Measurements from ENCODE around the gene DUSP9.

DUSP9 gene

GRCh38 chrX:153614818-153615217 lies 32.2 kb upstream of the DUSP9 start:
- DNase-seq, result no peak
- H2AFZ ChIP-seq (ENCODE audit: low read depth, low read length), result no peak overlapping the region
- no peaks in the 10 kb centered on the region for H3K79me2 ChIP-seq (ENCODE audit: insufficient read depth, low read length)
- no peak overlapping the region for H3K4me2 ChIP-seq (ENCODE audit: insufficient read depth, low read length)
- no peak overlapping the region for H3K4me3 ChIP-seq (ENCODE audit: low read depth in 1 of 2, low read length in 2 of 2)
- no peaks in the 10 kb centered on the region for H3K4me1 ChIP-seq (ENCODE audit: insufficient read depth, low read length)
- no peak for ATAC-seq (ENCODE audit: insufficient read depth, low read depth)
- no peak overlapping the region for H3K27ac ChIP-seq (ENCODE audit: low read length)
- TF ChIP-seq EZH2 (IDR thresholded peaks at IDR 0.05; ENCODE audit: borderline replicate concordance, low read depth, low read length, severe bottlenecking), result no peak
- no peaks in the 10 kb centered on the region for H4K20me1 ChIP-seq (ENCODE audit: insufficient read depth, low read length)
- no peaks in the 10 kb centered on the region for H3K27me3 ChIP-seq (ENCODE audit: insufficient read depth, low read length, poor library complexity)
- no peaks in the 10 kb centered on the region for H3K9me3 ChIP-seq (ENCODE audit: insufficient read depth, low read length, severe bottlenecking)
- no peak overlapping the region for H3K9ac ChIP-seq (ENCODE audit: low read depth, low read length)
- H3K36me3 ChIP-seq (ENCODE audit: insufficient read depth, low read length), result no peaks in the 10 kb centered on the region

GRCh38 chrX:153620576-153620975 lies 26.4 kb upstream of the DUSP9 start:
- TF ChIP-seq EZH2 (IDR thresholded peaks at IDR 0.05; ENCODE audit: borderline replicate concordance, low read depth, low read length, severe bottlenecking) (no peak), CTCF (IDR thresholded peaks at IDR 0.05; ENCODE audit: borderline replicate concordance, extremely low read depth, low read length, poor library complexity, severe bottlenecking) (no peak)
- Histone ChIP-seq H3K4me2 (ENCODE audit: insufficient read depth, low read length) (no peak overlapping the region), H4K20me1 (ENCODE audit: insufficient read depth, low read length) (no peaks in the 10 kb centered on the region), H3K79me2 (ENCODE audit: insufficient read depth, low read length) (no peaks in the 10 kb centered on the region), H3K36me3 (ENCODE audit: insufficient read depth, low read length) (no peaks in the 10 kb centered on the region), H2AFZ (ENCODE audit: low read depth, low read length) (no peak overlapping the region), H3K4me1 (ENCODE audit: insufficient read depth, low read length) (no peaks in the 10 kb centered on the region), H3K27ac (ENCODE audit: low read length) (no peak overlapping the region), H3K9ac (ENCODE audit: low read depth, low read length) (no peak overlapping the region), H3K27me3 (ENCODE audit: insufficient read depth, low read length, poor library complexity) (no peaks in the 10 kb centered on the region), H3K9me3 (ENCODE audit: insufficient read depth, low read length, severe bottlenecking) (no peaks in the 10 kb centered on the region), H3K4me3 (ENCODE audit: low read depth in 1 of 2, low read length in 2 of 2) (no peak overlapping the region)
- DNase-seq (no peak), ATAC-seq (ENCODE audit: insufficient read depth, low read depth) (no peak)

GRCh38 chrX:153621949-153622598 lies 24.9 kb upstream of the DUSP9 start:
- DNase-seq (no peak), ATAC-seq (ENCODE audit: insufficient read depth, low read depth) (no peak)
- no peak for TF ChIP-seq EZH2 (IDR thresholded peaks at IDR 0.05; ENCODE audit: borderline replicate concordance, low read depth, low read length, severe bottlenecking)
- Histone ChIP-seq H2AFZ (ENCODE audit: low read depth, low read length) (no peak overlapping the region), H3K9ac (ENCODE audit: low read depth, low read length) (no peak overlapping the region), H3K79me2 (ENCODE audit: insufficient read depth, low read length) (no peaks in the 10 kb centered on the region), H3K4me2 (ENCODE audit: insufficient read depth, low read length) (no peak overlapping the region), H3K27ac (ENCODE audit: low read length) (no peak overlapping the region), H3K4me3 (ENCODE audit: low read depth in 1 of 2, low read length in 2 of 2) (no peak overlapping the region), H3K36me3 (ENCODE audit: insufficient read depth, low read length) (no peaks in the 10 kb centered on the region), H3K4me1 (ENCODE audit: insufficient read depth, low read length) (no peaks in the 10 kb centered on the region), H3K9me3 (ENCODE audit: insufficient read depth, low read length, severe bottlenecking) (no peaks in the 10 kb centered on the region), H4K20me1 (ENCODE audit: insufficient read depth, low read length) (no peaks in the 10 kb centered on the region), H3K27me3 (ENCODE audit: insufficient read depth, low read length, poor library complexity) (no peaks in the 10 kb centered on the region)

GRCh38 chrX:153622661-153623309 lies 24.2 kb upstream of the DUSP9 start:
- H3K27me3 ChIP-seq (ENCODE audit: insufficient read depth, low read length, poor library complexity), result no peaks in the 10 kb centered on the region
- H2AFZ ChIP-seq (ENCODE audit: low read depth, low read length), result no peak overlapping the region
- no peak overlapping the region for H3K4me2 ChIP-seq (ENCODE audit: insufficient read depth, low read length)
- no peaks in the 10 kb centered on the region for H4K20me1 ChIP-seq (ENCODE audit: insufficient read depth, low read length)
- no peaks in the 10 kb centered on the region for H3K36me3 ChIP-seq (ENCODE audit: insufficient read depth, low read length)
- ATAC-seq (ENCODE audit: insufficient read depth, low read depth) (no peak), DNase-seq (no peak)
- H3K79me2 ChIP-seq (ENCODE audit: insufficient read depth, low read length), result no peaks in the 10 kb centered on the region
- no peak overlapping the region for H3K9ac ChIP-seq (ENCODE audit: low read depth, low read length)
- no peak overlapping the region for H3K27ac ChIP-seq (ENCODE audit: low read length)
- TF ChIP-seq EZH2 (IDR thresholded peaks at IDR 0.05; ENCODE audit: borderline replicate concordance, low read depth, low read length, severe bottlenecking) (no peak), CTCF (IDR thresholded peaks at IDR 0.05; ENCODE audit: borderline replicate concordance, extremely low read depth, low read length, poor library complexity, severe bottlenecking) (no peak)
- no peak overlapping the region for H3K4me3 ChIP-seq (ENCODE audit: low read depth in 1 of 2, low read length in 2 of 2)
- H3K4me1 ChIP-seq (ENCODE audit: insufficient read depth, low read length), result no peaks in the 10 kb centered on the region
- no peaks in the 10 kb centered on the region for H3K9me3 ChIP-seq (ENCODE audit: insufficient read depth, low read length, severe bottlenecking)

Measured in DND-41 (cell line).